ENCODE results near the gene TOLLIP.
"Not testable (repeated sequence)": the region's sequence is repeated elsewhere in the genome, so short reads cannot be mapped to it uniquely, and the experiment has no call there.

Gene TOLLIP

GRCh38 chr11:1309498-1310317 lies at the start of gene TOLLIP:
TOLLIP (minus strand) TSS chr11:1309632; CDS start chr11:1309498, 134 bp downstream.
- DNase-seq (ENCODE audit: low read depth in 2 of 2), result peak; percentile 94 to 96

GRCh38 chr11:1358931-1359330 lies 49.5 kb upstream of the TOLLIP start:
- not testable (repeated sequence) for DNase-seq (ENCODE audit: low read depth in 2 of 2)

- DNase-seq (ENCODE audit: low read depth in 2 of 2), result no peak
Measured at GRCh38 chr11:1358286-1358685, 48.9 kb upstream of the TOLLIP start.

GRCh38 chr11:1356478-1356960 lies 47.1 kb upstream of the TOLLIP start:
- DNase-seq (ENCODE audit: low read depth in 2 of 2), result no peak

- DNase-seq (ENCODE audit: low read depth in 2 of 2), result no peak
Measured at GRCh38 chr11:1356007-1356435, 46.6 kb upstream of the TOLLIP start.

GRCh38 chr11:1354125-1354938 lies 44.9 kb upstream of the TOLLIP start:
- no peak for DNase-seq (ENCODE audit: low read depth in 2 of 2)

GRCh38 chr11:1353383-1354124 lies 44.1 kb upstream of the TOLLIP start:
- DNase-seq (ENCODE audit: low read depth in 2 of 2), result no peak

- no peak for DNase-seq (ENCODE audit: low read depth in 2 of 2)
Measured at GRCh38 chr11:1352696-1353382, 43.4 kb upstream of the TOLLIP start.

GRCh38 chr11:1351278-1351937 lies 42.0 kb upstream of the TOLLIP start:
- DNase-seq (ENCODE audit: low read depth in 2 of 2), result no peak

GRCh38 chr11:1350086-1350725 lies 40.8 kb upstream of the TOLLIP start:
- no peak for DNase-seq (ENCODE audit: low read depth in 2 of 2)

GRCh38 chr11:1349327-1350041 lies 40.1 kb upstream of the TOLLIP start:
- DNase-seq (ENCODE audit: low read depth in 2 of 2), result no peak

- no peak for DNase-seq (ENCODE audit: low read depth in 2 of 2)
Measured at GRCh38 chr11:1348796-1349326, 39.4 kb upstream of the TOLLIP start.

GRCh38 chr11:1348146-1348795 lies 38.8 kb upstream of the TOLLIP start:
- no peak for DNase-seq (ENCODE audit: low read depth in 2 of 2)

GRCh38 chr11:1347411-1347999 lies 38.1 kb upstream of the TOLLIP start:
- not testable (repeated sequence) for DNase-seq (ENCODE audit: low read depth in 2 of 2)

- DNase-seq (ENCODE audit: low read depth in 2 of 2), result no peak
Measured at GRCh38 chr11:1346669-1347390, 37.4 kb upstream of the TOLLIP start.

- DNase-seq (ENCODE audit: low read depth in 2 of 2), result no peak
Measured at GRCh38 chr11:1345737-1346513, 36.5 kb upstream of the TOLLIP start.

- no peak for DNase-seq (ENCODE audit: low read depth in 2 of 2)
Measured at GRCh38 chr11:1344056-1344635, 34.7 kb upstream of the TOLLIP start.
